HG03342 (cell line): Measurements from ENCODE around the gene KCTD4.
A peak's percentile ranks its signal among the peaks of the same experiment; 100 is the strongest.
"Not testable (repeated sequence)": the region's sequence is repeated elsewhere in the genome, so short reads cannot be mapped to it uniquely, and the experiment has no call there.

Source experiments
- ATAC-seq: cut with Tn5 transposase; IDR thresholded peaks from one replicate; pipeline ENCODE4 v1.9.1; 2021; ENCODE audit warnings: mild to moderate bottlenecking, moderate library complexity; ENCODE audit not compliant: unreplicated experiment

The KCTD4 gene

GRCh38 chr13:45216193-45216592, 15.3 kb upstream of the KCTD4 start:
- ATAC-seq, result no peak

GRCh38 chr13:45215392-45216077, 14.7 kb upstream of the KCTD4 start:
- no peak for ATAC-seq

- ATAC-seq, result no peak
Observed at GRCh38 chr13:45209229-45209628, 8.4 kb upstream of the KCTD4 start.

- no peak for ATAC-seq
Observed at GRCh38 chr13:45208132-45208531, 7.3 kb upstream of the KCTD4 start.

GRCh38 chr13:45207319-45207718, 6.5 kb upstream of the KCTD4 start:
- ATAC-seq, result no peak

GRCh38 chr13:45206340-45206739, 5.5 kb upstream of the KCTD4 start:
- peak; percentile 49 for ATAC-seq

GRCh38 chr13:45205124-45205523, 4.3 kb upstream of the KCTD4 start:
- no peak for ATAC-seq

- ATAC-seq, result no peak
Observed at GRCh38 chr13:45199711-45200110, 1.1 kb downstream of the KCTD4 start.

- no peak for ATAC-seq
Observed at GRCh38 chr13:45198924-45199323, 1.9 kb downstream of the KCTD4 start.

- ATAC-seq, result no peak
Observed at GRCh38 chr13:45198041-45198440, 2.8 kb downstream of the KCTD4 start.

- peak; percentile 44 for ATAC-seq
Observed at GRCh38 chr13:45196622-45197021, 4.2 kb downstream of the KCTD4 start.

GRCh38 chr13:45196096-45196495, 4.7 kb downstream of the KCTD4 start:
- ATAC-seq, result no peak

- no peak for ATAC-seq
Observed at GRCh38 chr13:45195421-45195820, 5.4 kb downstream of the KCTD4 start.

- no peak for ATAC-seq
Observed at GRCh38 chr13:45194081-45194939, 6.5 kb downstream of the KCTD4 start.

- no peak for ATAC-seq
Observed at GRCh38 chr13:45191874-45192273, 9.0 kb downstream of the KCTD4 start.

- not testable (repeated sequence) for ATAC-seq
Observed at GRCh38 chr13:45189511-45189910, 11.3 kb downstream of the KCTD4 start.

GRCh38 chr13:45189077-45189476, 11.8 kb downstream of the KCTD4 start:
- not testable (repeated sequence) for ATAC-seq

GRCh38 chr13:45185286-45185685, 15.6 kb downstream of the KCTD4 start:
- no peak for ATAC-seq

GRCh38 chr13:45184693-45185092, 16.2 kb downstream of the KCTD4 start:
- ATAC-seq, result no peak

GRCh38 chr13:45180713-45181601, 19.9 kb downstream of the KCTD4 start:
- ATAC-seq, result no peak

GRCh38 chr13:45180303-45180702, 20.5 kb downstream of the KCTD4 start:
- ATAC-seq, result no peak
